Measurements from ENCODE around the gene SELENON.

DNA sequence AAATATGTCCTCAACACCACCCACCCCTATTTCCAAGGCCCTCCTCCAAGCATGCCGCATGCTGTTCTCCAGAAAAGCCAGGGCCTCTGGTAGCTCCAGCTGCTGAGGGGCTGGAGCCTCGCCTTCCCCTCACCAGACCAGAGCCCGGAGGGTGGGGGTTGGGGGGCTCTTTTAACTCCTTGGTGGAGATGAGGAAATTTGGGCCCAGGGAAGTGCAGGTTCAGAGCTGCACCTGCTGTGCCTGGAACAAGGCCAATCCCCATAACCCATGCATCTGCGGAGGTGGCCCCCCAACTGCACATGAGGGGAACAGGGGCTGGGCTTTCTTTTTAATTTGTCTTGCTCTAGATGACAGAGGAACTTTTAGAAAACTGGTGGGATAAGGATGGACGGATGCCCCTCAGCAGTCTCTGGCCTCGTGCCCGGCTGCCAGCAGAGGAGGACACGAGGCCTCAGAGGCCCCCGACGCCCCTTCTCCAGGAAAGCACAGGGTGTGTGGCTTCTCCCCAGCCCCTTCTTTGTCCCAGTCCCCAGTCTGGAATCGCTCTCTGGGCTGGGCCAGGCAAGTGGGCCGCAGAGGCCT, 550 bp upstream of the SELENON start:
- TF ChIP-seq ZC3H11A (IDR thresholded peaks at IDR 0.05) (no peak), BHLHE40 (IDR thresholded peaks at IDR 0.05; ENCODE audit: low read depth, low read length) (no peak), POLR2A (IDR thresholded peaks at IDR 0.05; ENCODE audit: low read length) (no peak), HOXB13 (CRISPR knock-in tag; IDR thresholded peaks at IDR 0.05; ENCODE audit: low read depth) (no peak)
- TF ChIP-seq, protein P1, sequence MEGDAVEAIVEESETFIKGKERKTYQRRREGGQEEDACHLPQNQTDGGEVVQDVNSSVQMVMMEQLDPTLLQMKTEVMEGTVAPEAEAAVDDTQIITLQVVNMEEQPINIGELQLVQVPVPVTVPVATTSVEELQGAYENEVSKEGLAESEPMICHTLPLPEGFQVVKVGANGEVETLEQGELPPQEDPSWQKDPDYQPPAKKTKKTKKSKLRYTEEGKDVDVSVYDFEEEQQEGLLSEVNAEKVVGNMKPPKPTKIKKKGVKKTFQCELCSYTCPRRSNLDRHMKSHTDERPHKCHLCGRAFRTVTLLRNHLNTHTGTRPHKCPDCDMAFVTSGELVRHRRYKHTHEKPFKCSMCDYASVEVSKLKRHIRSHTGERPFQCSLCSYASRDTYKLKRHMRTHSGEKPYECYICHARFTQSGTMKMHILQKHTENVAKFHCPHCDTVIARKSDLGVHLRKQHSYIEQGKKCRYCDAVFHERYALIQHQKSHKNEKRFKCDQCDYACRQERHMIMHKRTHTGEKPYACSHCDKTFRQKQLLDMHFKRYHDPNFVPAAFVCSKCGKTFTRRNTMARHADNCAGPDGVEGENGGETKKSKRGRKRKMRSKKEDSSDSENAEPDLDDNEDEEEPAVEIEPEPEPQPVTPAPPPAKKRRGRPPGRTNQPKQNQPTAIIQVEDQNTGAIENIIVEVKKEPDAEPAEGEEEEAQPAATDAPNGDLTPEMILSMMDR (IDR thresholded peaks at IDR 0.05), result no peak
- TF ChIP-seq, protein P2, sequence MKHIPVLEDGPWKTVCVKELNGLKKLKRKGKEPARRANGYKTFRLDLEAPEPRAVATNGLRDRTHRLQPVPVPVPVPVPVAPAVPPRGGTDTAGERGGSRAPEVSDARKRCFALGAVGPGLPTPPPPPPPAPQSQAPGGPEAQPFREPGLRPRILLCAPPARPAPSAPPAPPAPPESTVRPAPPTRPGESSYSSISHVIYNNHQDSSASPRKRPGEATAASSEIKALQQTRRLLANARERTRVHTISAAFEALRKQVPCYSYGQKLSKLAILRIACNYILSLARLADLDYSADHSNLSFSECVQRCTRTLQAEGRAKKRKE (CRISPR knock-in tag; IDR thresholded peaks at IDR 0.05; ENCODE audit: low read depth), result no peak
